Measurements from ENCODE around the gene VEZF1.

The VEZF1 gene

GRCh38 chr17:57987581-57988300 is at the start of gene VEZF1:
Gene VEZF1, minus strand, starts transcription at chr17:57988254. Its CDS starts 143 bp downstream, at chr17:57988111.
- peak; percentile 77 for DNase-seq (ENCODE audit: low spot score)

GRCh38 chr17:58032691-58033415 is 44.8 kb upstream of the VEZF1 start:
- DNase-seq (ENCODE audit: low spot score): no peak

- DNase-seq (ENCODE audit: low spot score): no peak
Measured at GRCh38 chr17:58028578-58028977, 40.5 kb upstream of the VEZF1 start.

- no peak for DNase-seq (ENCODE audit: low spot score)
Measured at GRCh38 chr17:58020401-58020800, 32.3 kb upstream of the VEZF1 start.

- no peak for DNase-seq (ENCODE audit: low spot score)
Measured at GRCh38 chr17:58019521-58019920, 31.5 kb upstream of the VEZF1 start.

GRCh38 chr17:58019039-58019438 is 31.0 kb upstream of the VEZF1 start:
- DNase-seq (ENCODE audit: low spot score): no peak

GRCh38 chr17:58010067-58010799 is 22.2 kb upstream of the VEZF1 start:
- no peak for DNase-seq (ENCODE audit: low spot score)

- DNase-seq (ENCODE audit: low spot score): no peak
Measured at GRCh38 chr17:58007781-58008706, 20.0 kb upstream of the VEZF1 start.

- peak; percentile 97 for DNase-seq (ENCODE audit: low spot score)
Measured at GRCh38 chr17:58006924-58007780, 19.1 kb upstream of the VEZF1 start, which contains the start of gene SRSF1. Gene SRSF1, minus strand, starts transcription at chr17:58007246. Its CDS starts 109 bp downstream, at chr17:58007137.

- DNase-seq (ENCODE audit: low spot score): no peak
Measured at GRCh38 chr17:58006560-58006923, 18.5 kb upstream of the VEZF1 start.

- DNase-seq (ENCODE audit: low spot score): peak; percentile 48
Measured at GRCh38 chr17:58005728-58006559, 17.9 kb upstream of the VEZF1 start.

- no peak for DNase-seq (ENCODE audit: low spot score)
Measured at GRCh38 chr17:58005031-58005727, 17.1 kb upstream of the VEZF1 start.

- DNase-seq (ENCODE audit: low spot score): no peak
Measured at GRCh38 chr17:58004060-58004459, 16.0 kb upstream of the VEZF1 start.

- DNase-seq (ENCODE audit: low spot score): no peak
Measured at GRCh38 chr17:58002973-58003372, 14.9 kb upstream of the VEZF1 start.

- DNase-seq (ENCODE audit: low spot score): no peak
Measured at GRCh38 chr17:58002154-58002948, 14.3 kb upstream of the VEZF1 start.

- DNase-seq (ENCODE audit: low spot score): no peak
Measured at GRCh38 chr17:58001461-58002124, 13.5 kb upstream of the VEZF1 start.

- DNase-seq (ENCODE audit: low spot score): peak; percentile 82
Measured at GRCh38 chr17:57999496-58000017, 11.5 kb upstream of the VEZF1 start.
